Germinal center (tissue), 1 donor: ENCODE results near the gene TMEM8B.

ENCODE experiments used
- DNase-seq: peaks from one replicate; pipeline ENCODE4 v3.0.0; 2012; ENCODE audit warnings: mixed read lengths, low spot score

Gene TMEM8B, protein sequence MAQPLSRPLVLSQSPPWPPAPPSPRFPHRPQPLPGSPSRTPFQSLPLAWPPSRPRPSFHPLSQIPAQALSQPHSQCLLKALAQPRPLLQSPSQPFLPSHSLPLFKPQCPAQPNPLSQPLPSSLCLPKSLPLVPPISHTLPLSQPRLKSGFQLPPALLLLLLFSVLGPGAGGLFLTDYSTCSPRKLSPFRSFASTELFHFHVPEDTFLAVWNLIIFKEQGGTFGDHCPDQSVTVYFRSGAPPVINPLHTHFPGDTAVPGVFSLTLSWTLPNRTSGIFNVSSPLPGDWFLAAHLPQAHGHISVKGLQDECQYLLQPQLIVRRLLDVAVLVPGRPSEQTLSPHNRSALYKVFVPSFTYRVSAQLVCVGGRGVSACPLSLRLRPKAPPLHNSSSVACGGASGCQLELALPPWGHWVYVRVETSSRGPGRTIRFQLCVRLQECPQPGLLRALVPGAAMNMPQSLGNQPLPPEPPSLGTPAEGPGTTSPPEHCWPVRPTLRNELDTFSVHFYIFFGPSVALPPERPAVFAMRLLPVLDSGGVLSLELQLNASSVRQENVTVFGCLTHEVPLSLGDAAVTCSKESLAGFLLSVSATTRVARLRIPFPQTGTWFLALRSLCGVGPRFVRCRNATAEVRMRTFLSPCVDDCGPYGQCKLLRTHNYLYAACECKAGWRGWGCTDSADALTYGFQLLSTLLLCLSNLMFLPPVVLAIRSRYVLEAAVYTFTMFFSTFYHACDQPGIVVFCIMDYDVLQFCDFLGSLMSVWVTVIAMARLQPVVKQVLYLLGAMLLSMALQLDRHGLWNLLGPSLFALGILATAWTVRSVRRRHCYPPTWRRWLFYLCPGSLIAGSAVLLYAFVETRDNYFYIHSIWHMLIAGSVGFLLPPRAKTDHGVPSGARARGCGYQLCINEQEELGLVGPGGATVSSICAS

GRCh38 chr9:35829084-35829763 lies at the start of gene TMEM8B:
TSS of gene TMEM8B (plus strand) at chr9:35829228. CDS start at chr9:35829448, 220 bp downstream.
- peak; percentile 97 for DNase-seq

GRCh38 chr9:35781066-35781465 lies 48.0 kb upstream of the TMEM8B start:
- no peak for DNase-seq

DNA sequence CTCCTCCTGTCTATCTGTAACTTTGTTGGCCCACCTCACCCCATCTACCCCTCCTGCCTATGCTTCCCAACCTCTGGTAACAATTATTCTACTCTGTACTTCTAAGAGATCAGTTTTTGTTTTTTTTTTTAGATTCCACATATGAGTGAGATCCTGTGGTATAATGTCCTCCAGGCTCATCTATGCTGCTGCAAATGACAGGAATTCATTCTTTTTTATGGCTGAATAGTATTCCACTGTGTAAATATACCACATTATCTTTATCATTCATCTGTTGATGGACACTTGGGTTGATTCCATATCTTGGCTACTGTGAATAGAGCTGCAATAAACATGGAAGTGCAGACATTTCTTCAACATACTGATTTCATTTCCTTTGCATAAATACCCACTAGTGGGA lies 45.6 kb upstream of the TMEM8B start:
- DNase-seq, result no peak

- no peak for DNase-seq
These were observed 39.5 kb upstream of the TMEM8B start for GRCh38 chr9:35789541-35789940.

DNA sequence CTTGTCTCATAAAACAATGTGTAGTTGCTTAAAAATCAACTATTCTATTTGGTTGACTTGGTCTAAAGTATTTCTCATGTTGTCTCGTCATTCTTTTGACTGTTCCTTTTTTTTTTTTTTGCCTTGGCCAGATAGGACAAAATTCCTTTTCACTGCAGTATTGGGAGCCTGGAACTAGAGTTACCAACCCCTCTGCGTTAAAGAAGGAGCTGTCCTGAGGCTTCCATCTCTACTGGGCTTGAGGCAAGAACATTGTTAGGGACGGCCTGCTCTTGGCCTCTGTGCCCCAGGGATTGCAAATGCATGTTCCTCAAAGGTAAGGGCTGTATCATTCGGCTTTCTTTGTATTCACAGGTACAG lies 39.0 kb upstream of the TMEM8B start:
- DNase-seq, result no peak

DNA sequence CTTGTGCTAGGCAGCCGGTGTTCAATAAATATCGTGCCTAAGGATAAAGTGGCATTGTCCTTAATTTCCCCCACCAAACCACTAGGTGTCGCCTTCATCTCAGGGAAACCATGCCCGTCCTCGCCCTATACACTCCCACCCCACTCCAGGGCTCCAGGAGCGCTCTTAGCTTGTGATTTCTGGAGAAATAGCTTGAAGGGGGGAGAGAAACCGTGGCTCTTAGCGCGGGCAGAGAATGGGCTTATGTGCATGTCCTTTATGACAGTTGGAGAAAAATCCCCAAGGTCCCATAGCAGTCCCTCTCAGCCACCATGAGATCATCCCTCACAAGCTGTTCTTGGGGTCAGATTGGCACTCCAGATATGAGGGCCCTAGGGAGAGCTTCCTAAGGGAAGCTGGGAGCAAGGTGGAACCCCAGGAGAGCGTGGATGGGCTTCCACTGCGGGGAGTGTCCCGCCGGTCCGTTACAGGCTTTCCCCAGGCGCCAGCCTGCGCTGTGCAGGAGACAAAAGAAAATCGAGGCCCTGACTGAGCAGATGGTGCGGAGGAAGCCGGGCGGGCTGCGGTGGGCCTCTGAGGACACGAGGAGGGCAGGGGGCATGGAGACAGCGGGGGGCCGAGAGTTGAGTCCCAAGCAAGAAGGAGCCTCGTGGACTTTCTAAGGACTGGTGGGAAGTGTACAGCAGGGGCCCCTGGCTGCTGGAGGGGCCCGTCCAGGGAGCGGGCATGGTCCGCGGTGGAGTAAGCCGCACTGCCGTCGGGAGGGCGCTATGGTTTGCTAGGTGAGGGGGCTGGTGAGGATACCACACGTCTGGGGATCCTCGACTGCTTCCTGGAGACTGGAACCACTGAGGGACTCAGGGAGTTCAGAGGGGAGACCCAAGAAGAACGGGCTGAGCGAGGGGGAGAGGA lies 38.4 kb upstream of the TMEM8B start:
- peak; percentile 81 for DNase-seq

DNA sequence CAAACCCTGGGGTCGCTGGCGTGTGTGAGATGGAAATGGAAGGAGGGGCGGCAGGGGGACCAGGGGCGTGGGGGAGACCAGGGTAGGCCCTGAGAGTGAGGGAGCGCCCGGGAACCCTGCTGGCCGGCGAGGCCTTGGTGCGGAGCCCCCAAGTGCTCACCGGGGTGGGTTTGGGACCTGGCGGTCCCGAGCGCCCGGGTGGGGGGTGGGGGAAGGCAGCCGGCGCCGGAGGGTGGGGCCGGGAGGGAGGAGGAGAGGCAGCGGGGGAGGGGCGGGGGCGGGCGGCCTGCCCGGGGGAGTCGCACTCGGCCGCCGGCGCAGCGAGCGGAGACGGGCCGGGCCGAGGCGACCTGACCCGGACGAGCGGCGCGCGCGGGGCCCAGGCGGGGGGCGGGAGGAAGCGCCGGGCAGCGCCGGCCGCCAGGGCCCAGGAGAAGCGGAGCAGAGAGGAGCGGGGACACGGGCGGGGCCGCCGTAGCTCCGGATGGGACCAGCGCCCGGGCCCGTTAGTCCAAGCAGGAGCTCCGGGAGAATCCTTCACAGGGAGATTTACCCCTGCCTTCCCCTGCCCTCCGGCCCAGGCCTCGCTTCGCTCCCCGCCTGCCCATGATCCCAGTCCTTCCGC lies 37.6 kb upstream of the TMEM8B start, which contains the start of gene NPR2:
Gene NPR2, plus strand, starts transcription at position 295 of the 625 bp plus-strand sequence. CDS start 818 bp downstream, outside the sequence.
- no peak for DNase-seq

DNA sequence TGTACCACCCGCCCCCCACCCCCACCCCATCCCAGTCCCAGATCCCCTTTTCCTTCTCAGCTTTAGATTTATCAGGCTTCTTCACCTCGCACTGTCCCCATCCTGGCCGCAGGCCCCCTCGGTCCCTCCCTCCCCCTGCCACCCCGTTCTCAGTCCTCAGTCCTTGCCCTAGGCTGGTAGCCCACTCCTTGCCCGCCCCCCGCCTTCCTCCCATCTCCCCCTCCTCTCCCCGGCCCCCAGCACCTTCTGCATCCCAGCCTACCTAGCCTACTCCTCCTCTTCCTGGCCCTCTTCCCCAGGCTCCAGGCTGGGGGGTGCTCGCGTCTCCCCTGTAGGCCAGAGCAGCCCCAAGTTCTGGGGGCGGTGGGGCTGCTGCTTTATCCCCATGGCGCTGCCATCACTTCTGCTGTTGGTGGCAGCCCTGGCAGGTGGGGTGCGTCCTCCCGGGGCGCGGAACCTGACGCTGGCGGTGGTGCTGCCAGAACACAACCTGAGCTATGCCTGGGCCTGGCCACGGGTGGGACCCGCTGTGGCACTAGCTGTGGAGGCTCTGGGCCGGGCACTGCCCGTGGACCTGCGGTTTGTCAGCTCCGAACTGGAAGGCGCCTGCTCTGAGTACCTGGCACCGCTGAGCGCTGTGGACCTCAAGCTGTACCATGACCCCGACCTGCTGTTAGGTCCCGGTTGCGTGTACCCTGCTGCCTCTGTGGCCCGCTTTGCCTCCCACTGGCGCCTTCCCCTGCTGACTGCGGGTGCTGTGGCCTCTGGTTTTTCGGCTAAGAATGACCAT lies 36.8 kb upstream of the TMEM8B start:
- DNase-seq, result no peak

- no peak for DNase-seq
These were observed 36.2 kb upstream of the TMEM8B start for GRCh38 chr9:35792826-35793225.

- no peak for DNase-seq
These were observed 35.6 kb upstream of the TMEM8B start for GRCh38 chr9:35793461-35793860.

DNA sequence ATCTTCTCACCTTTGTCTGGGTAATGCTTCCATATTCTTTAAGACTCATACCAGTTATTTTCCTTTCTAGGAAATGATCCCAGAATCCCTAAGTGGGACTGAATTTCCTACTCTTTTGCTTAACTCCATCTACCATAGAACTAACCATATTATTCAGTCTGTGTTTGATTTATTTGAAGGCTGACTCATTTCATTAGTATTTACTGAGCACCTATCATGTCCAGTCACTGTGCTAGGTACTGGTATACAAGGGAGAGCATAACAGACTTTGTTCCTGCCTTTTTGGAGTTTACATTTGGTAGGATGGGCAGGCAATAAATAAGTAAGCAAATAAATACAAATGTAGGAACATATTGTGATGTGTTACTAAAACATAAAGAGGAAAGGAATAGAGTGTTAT lies 33.3 kb upstream of the TMEM8B start:
- no peak for DNase-seq

DNA sequence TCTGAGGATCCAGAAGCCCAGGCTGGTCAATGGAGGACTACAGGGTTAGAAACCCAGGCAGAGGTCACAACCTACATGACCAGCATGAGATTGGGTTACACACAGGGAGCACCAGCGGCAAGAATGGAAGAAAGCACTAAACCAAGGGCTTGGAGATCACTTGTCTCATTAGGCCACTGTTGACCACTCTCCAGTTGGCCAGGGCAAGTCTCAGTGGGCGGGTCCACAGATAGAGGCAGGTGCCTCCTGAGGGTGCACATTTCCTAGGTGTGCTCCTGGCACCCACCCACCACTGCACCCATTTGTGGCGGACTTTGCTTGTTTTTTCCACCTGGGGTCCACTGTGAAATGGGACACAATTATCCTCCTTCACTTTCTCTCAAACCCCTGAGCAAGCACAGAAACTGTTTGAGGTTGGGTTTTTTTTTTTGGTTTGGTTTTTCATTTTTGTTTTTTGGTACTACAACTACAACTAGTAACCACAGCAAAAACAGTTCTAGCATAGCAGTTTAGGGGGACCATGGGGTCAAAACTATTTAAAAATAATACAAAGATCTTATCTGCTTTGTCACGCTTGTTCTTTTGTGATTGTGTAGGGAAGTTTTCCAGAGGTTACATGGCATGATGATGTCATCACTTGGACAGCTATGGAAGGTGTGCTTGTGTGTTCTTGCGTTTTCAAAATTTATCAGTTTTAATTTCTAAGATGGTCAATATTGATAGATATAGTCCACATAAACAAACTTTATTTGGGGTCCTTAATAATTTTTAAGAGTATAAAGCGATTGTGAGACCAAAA lies 31.5 kb upstream of the TMEM8B start:
- no peak for DNase-seq

DNA sequence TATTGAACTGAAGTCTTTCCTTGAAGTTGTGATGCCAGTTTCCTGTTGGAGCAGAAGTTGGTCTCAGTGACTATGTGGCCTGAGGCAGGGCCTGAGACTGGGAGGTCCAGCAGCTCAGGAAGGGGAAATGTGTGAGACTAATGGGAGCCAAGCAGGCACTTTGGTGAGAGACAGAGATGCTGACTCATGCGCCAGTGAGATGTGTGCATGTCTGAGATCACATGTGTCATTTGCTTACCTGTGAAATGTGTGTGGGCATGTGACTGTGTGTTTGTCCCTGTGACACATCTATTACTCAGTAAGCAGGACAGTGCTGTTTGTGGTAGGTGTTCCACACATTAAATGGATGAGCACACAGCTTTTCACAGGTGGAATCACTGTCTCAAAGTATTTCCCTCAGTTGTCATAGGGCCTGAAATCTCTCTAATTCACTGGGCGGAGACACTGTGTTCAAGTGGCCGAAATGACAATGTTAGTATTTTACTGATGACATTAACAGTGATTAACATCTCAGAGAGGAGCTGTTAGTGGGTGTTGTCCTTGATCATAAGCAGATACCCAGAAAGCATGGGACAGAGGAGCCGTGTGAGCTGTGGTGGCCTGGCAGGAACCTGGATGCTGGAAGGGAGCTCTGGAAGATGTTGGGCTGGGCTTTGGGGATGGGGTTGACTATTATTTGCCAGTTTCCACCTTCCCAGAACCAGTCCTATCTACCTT lies 30.2 kb upstream of the TMEM8B start:
- no peak for DNase-seq

DNA sequence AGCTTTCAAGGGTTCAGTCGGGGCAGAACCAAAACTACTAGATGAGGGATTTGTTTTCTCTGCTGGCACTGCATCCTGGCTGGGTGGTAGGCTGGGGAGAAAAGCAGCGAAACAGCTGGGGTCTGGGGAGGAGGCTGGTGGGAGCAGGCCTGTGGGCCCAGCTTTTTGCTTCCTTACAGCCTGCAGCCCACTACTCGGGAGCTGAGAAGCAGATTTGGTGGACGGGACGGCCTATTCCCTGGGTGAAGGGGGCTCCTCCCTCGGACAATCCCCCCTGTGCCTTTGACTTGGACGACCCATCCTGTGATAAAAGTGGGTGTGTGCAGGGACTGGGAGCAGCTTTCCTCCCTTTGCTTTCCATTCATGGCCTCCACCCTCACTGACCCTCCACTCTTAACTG lies 28.5 kb upstream of the TMEM8B start:
- no peak for DNase-seq

DNA sequence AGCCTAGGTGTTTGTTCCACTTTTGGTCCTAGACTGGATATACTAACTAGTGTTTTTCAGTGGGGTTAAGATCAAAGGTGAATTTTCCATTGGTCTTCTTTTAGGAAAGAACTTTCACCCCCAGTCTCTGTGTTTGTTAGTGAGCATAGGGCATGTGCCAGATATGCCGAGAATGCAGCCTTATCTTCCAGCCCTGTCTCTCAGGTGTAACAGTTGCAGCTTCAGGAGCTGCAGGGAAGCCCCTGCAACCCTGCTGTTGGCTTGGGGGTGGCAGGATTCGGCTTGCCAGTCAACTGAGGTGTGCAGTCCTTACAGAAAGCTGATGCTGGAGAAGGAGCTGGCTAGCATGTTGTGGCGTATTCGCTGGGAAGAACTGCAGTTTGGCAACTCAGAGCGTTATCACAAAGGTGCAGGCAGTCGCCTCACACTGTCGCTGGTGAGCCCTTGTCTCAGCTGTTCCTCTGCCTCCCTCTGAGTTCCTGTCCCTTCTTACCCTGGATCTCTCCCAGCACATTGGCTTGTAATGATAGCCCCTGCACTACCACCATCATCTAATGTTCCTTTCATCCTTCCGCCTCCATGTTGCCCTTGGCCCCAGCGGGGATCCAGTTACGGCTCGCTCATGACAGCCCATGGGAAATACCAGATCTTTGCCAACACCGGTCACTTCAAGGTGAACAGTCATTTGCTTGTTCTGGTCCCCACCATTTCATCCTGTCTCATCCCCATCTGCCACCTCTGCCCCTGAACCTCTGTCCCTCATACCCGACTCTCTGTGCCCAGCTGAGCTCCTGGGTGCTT lies 27.5 kb upstream of the TMEM8B start:
- DNase-seq, result no peak

- DNase-seq, result no peak
These were observed 22.9 kb upstream of the TMEM8B start for GRCh38 chr9:35806101-35806500.

DNA sequence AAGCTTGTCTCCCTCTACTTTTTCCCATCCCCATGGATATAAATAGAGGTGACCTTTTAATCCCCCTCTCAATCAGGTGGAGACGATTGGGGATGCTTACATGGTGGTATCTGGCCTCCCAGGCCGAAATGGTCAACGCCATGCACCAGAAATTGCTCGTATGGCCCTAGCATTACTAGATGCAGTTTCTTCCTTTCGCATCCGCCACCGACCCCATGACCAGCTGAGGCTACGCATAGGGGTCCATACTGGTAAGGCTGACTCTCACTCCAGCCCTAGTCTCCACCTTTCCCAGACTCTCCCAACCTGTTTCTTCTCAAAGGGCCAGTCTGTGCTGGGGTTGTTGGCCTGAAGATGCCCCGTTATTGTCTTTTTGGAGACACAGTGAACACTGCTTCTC lies 20.6 kb upstream of the TMEM8B start:
- no peak for DNase-seq

GRCh38 chr9:35810122-35810521 lies 18.9 kb upstream of the TMEM8B start:
- no peak for DNase-seq
